ENCODE results near the gene BRSK2.

Gene BRSK2

GRCh38 chr11:1395773-1396374 lies 6.1 kb downstream of the BRSK2 start:
- TF ChIP-seq, protein P1, sequence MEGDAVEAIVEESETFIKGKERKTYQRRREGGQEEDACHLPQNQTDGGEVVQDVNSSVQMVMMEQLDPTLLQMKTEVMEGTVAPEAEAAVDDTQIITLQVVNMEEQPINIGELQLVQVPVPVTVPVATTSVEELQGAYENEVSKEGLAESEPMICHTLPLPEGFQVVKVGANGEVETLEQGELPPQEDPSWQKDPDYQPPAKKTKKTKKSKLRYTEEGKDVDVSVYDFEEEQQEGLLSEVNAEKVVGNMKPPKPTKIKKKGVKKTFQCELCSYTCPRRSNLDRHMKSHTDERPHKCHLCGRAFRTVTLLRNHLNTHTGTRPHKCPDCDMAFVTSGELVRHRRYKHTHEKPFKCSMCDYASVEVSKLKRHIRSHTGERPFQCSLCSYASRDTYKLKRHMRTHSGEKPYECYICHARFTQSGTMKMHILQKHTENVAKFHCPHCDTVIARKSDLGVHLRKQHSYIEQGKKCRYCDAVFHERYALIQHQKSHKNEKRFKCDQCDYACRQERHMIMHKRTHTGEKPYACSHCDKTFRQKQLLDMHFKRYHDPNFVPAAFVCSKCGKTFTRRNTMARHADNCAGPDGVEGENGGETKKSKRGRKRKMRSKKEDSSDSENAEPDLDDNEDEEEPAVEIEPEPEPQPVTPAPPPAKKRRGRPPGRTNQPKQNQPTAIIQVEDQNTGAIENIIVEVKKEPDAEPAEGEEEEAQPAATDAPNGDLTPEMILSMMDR (IDR thresholded peaks at IDR 0.05): no peak
- Mint-ChIP-seq H3K4me3 (no peak overlapping the region), H3K27me3 (ENCODE audit: low read depth, poor library complexity) (peaks cover 28% of the 10 kb centered on the region), H3K4me1 (no peaks in the 10 kb centered on the region), H3K27ac (no peak overlapping the region), H3K36me3 (ENCODE audit: low read depth) (no peaks in the 10 kb centered on the region), H3K9me3 (peaks cover 8% of the 10 kb centered on the region)
- no peak for DNase-seq

- H3K4me1 Mint-ChIP-seq: no peaks in the 10 kb centered on the region
- DNase-seq: no peak
- peaks cover 8% of the 10 kb centered on the region for H3K9me3 Mint-ChIP-seq
- H3K4me3 Mint-ChIP-seq: no peak overlapping the region
- H3K27me3 Mint-ChIP-seq (ENCODE audit: low read depth, poor library complexity): peaks cover 28% of the 10 kb centered on the region
- no peak overlapping the region for H3K27ac Mint-ChIP-seq
- H3K36me3 Mint-ChIP-seq (ENCODE audit: low read depth): no peaks in the 10 kb centered on the region
- TF ChIP-seq, protein P1 (IDR thresholded peaks at IDR 0.05): no peak
These were observed 6.7 kb downstream of the BRSK2 start for GRCh38 chr11:1396375-1396841.

DNA sequence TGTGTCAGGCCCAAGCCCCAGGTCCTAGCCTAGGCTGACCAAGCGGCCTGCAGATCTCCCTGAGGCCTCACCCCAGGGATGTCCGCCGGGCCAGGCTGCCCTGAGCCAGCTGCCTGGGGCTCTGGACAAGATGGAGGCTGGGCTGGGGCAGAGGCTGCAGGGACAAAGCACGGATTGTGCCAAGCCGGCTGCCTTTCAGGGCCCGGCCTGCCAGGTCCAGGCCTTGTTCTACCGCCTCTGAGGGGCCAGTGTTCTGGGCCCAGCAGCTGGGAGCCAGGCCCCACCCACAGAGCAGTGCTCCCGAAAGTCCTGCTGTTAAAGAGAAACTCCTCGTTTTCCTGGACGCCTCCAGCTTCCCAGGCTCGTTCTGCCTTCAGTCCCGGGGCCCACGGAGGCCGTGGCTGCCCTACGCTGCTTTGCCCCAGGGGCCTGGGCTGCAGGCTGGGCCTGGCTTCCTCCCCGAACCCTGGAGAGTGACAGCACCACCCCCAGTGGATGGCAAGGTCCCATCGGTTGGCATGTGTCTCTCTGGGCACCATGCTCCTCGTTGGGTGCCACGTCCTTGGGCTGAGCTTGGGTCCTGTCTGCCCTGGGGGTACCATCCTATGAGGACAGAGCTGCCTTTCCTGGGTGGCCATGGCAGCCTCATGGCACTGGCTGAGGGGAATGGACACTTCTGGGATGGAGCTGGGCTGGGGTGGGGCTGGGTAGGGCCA lies 7.6 kb downstream of the BRSK2 start:
- no peak overlapping the region for H3K27ac Mint-ChIP-seq
- H3K4me3 Mint-ChIP-seq: no peak overlapping the region
- H3K36me3 Mint-ChIP-seq (ENCODE audit: low read depth): no peaks in the 10 kb centered on the region
- H3K4me1 Mint-ChIP-seq: no peaks in the 10 kb centered on the region
- DNase-seq: no peak
- H3K27me3 Mint-ChIP-seq (ENCODE audit: low read depth, poor library complexity): peaks cover 20% of the 10 kb centered on the region
- TF ChIP-seq, protein P1 (IDR thresholded peaks at IDR 0.05): no peak
- peaks cover 8% of the 10 kb centered on the region for H3K9me3 Mint-ChIP-seq

DNA sequence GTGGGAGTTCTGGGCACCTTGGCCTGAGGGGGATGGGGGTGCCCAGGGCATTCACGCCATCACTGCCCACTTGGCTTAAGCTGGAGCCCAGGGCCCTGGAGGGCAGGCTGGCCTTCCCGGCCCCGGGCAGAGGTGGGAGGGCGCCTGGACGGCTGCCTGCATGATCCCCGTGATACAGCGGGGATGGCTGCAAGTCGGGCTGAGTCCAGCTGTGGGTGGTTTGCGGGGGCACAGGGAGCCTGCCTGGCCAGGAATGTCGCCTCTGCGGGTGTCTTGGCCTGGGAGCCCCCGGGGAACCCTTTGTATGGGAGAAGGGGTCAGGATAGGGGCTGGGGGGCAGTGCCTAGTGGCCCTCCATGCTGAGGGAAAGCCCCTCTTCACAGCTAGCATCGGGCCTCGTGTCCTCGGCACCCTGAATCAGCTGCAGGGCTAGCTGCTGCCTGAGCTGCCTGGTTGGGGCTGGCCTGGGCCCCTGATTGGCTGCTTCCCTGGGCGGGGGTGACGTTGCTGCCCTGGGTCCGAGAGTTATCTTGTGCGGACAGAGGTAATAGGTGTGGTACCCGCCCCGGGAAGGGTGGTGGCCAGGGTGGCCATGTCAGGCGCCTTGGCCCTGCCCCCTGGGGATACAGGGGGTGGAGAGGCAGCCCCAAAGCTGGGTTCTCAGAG lies 8.3 kb downstream of the BRSK2 start:
- no peaks in the 10 kb centered on the region for H3K36me3 Mint-ChIP-seq (ENCODE audit: low read depth)
- no peaks in the 10 kb centered on the region for H3K4me1 Mint-ChIP-seq
- no peak overlapping the region for H3K4me3 Mint-ChIP-seq
- DNase-seq: no peak
- H3K27ac Mint-ChIP-seq: no peak overlapping the region
- peaks cover 13% of the 10 kb centered on the region for H3K27me3 Mint-ChIP-seq (ENCODE audit: low read depth, poor library complexity)
- TF ChIP-seq, protein P1 (IDR thresholded peaks at IDR 0.05): no peak
- peaks cover 7% of the 10 kb centered on the region for H3K9me3 Mint-ChIP-seq

DNA sequence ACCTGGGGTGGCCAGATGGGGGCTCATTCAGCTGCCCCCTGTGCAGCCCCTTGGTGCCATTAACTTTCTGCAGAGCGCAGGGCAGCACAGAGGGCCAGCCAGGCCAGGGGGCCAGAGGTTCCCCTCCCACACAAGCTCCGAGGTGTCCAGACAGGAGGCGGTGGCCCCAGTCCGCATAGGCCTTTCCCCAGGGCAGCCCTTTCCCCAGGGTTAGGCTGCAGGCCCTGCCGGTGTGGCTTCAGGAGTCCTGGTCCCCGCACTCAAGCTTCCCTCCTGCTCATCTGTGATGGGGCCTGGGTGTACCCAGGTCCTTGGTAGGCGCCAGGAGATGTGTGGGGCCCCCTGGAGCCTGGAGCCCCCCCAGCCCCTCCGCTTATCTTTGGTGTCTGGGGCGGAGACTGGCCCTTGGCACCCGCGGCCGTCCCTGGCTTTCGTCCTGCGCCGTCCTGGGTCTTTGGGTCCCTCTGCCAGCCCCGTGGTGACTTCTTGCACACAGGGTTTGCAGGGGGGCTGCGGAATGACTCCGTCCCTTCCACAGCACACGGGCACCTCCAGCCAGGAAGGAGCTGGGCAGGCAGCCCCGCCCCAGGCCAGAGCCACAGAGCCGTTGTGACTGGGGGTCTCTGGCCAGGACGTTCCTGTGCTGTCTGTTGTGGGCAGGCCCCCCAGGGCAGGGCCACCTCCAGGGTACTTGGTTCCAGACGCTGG lies 8.9 kb downstream of the BRSK2 start:
- TF ChIP-seq, protein P1 (IDR thresholded peaks at IDR 0.05): no peak
- Mint-ChIP-seq H3K4me3 (no peak overlapping the region), H3K9me3 (no peaks in the 10 kb centered on the region), H3K4me1 (no peaks in the 10 kb centered on the region), H3K27ac (no peak overlapping the region), H3K36me3 (ENCODE audit: low read depth) (no peaks in the 10 kb centered on the region), H3K27me3 (ENCODE audit: low read depth, poor library complexity) (peaks cover 6% of the 10 kb centered on the region)
- DNase-seq: no peak

Measured in nephron progenitor cell (in vitro differentiated cells).